GM12878 (cell line): ENCODE results near the gene SNAPC3. TPM values are rescaled to one million over a fixed set of nuclear protein-coding genes. Genes with fewer than 3 reads are reported as not detected.

Source experiments
- ATAC-seq: fragments of 200-7000 bp; cut with Tn5 transposase; 3 replicates; pipeline ENCODE4 v1.9.1; 2020; ENCODE audit warnings: mild to moderate bottlenecking, moderate library complexity
- BruUV-seq: library from RNA; stranded (reverse); fragments of 400-500 nt; replicated peaks from 2 replicates; lab custom pipeline; 2021; lab: Mats Ljungman, UMichigan
- CTCF ChIA-PET: fragments of 300-600 bp; sonication (Branson Sonifier 250); formaldehyde crosslinking; extraction: SDS; loops from one replicate; lab custom pipeline; 2021; ENCODE audit warnings: inconsistent platforms; lab: Yijun Ruan, JAX
- POLR2A ChIA-PET: fragments of 350-600 bp; formaldehyde crosslinking; extraction: SDS; loops from one replicate; lab custom pipeline; 2021; ENCODE audit warnings: inconsistent platforms; lab: Charles Lee
- RAD21 ChIA-PET: fragments of 300-600 bp; sonication (Branson Sonifier 250); formaldehyde crosslinking; loops from one replicate; lab custom pipeline; 2023; ENCODE audit warnings: antibody characterized with exemption; ENCODE audit not compliant: unreplicated experiment; lab: Charles Lee
- SMC1A ChIA-PET: fragments of 300-600 bp; sonication (Branson Sonifier 250); formaldehyde crosslinking; loops from one replicate; lab custom pipeline; 2023; ENCODE audit not compliant: unreplicated experiment, uncharacterized antibody; lab: Charles Lee
- DNase-seq: peaks from one replicate; pipeline ENCODE4 v3.0.0-alpha.2; 2011; ENCODE audit warnings: low read depth, low spot score
- FAIRE-seq: peaks from 3 replicates; lab custom pipeline; 2011; peaks lifted over from hg19 to GRCh38; lab: Jason Lieb, UNC
- H2AFZ ChIP-seq: 2 replicates; pipeline ENCODE4 v1.6.0; 2011; ENCODE audit warnings: low read depth, low read length, control low read depth; ENCODE audit not compliant: control insufficient read depth
- H3K27ac ChIP-seq: 2 replicates; pipeline ENCODE4 v1.5.1; 2011; ENCODE audit warnings: control low read depth; ENCODE audit not compliant: control insufficient read depth, insufficient read depth
- H3K27me3 ChIP-seq, 2 experiments: replicated peaks in 1 of 2; 2 replicates each; pipeline versions ENCODE4 v1.6.0 to v1.6.1; 2011; ENCODE audit warnings: low read length in 1 of 2; ENCODE audit not compliant: control insufficient read depth in 2 of 2, insufficient read depth in 2 of 2
- H3K36me3 ChIP-seq, 2 experiments: 2 replicates each; pipeline ENCODE4 v1.5.1; 2011; ENCODE audit warnings: low read length in 1 of 2; ENCODE audit not compliant: control insufficient read depth in 2 of 2, insufficient read depth in 2 of 2
- H3K4me1 ChIP-seq: 2 replicates; pipeline ENCODE4 v1.6.1; 2011; ENCODE audit warnings: mild to moderate bottlenecking, low read length, moderate library complexity, mixed read lengths; ENCODE audit not compliant: control insufficient read depth, insufficient read depth
- H3K4me2 ChIP-seq: 2 replicates; pipeline ENCODE4 v1.6.0; 2011; ENCODE audit warnings: control low read depth; ENCODE audit not compliant: control insufficient read depth, insufficient read depth
- H3K4me3 ChIP-seq: fragments of 200-600 bp; sonication (generic); 2 replicates; pipeline ENCODE4 v1.5.1; 2016
- H3K79me2 ChIP-seq: 2 replicates; pipeline ENCODE4 v1.6.0; 2011; ENCODE audit warnings: low read length; ENCODE audit not compliant: control insufficient read depth, insufficient read depth
- H3K9ac ChIP-seq: 2 replicates; pipeline ENCODE4 v1.8.0; 2011; ENCODE audit warnings: low read length, control low read depth, mixed read lengths; ENCODE audit not compliant: control insufficient read depth, insufficient read depth
- H3K9me3 ChIP-seq: replicated peaks from 3 replicates; pipeline ENCODE4 v1.5.1; 2011; ENCODE audit warnings: mild to moderate bottlenecking, low read length; ENCODE audit not compliant: control insufficient read depth, insufficient read depth
- H4K20me1 ChIP-seq: 2 replicates; pipeline ENCODE4 v1.6.0; 2011; ENCODE audit not compliant: control insufficient read depth, insufficient read depth
- BCL11A ChIP-seq: IDR thresholded peaks from 2 replicates; pipeline ENCODE4 v1.6.1; 2011; ENCODE audit warnings: low read depth, low read length
- BCLAF1 ChIP-seq: fragments of 450-650 bp; IDR thresholded peaks from 2 replicates; pipeline ENCODE4 v1.6.1; 2017; ENCODE audit warnings: antibody characterized with exemption, mild to moderate bottlenecking, moderate library complexity
- BHLHE40 ChIP-seq, 2 experiments: fragments of 450-650 bp in 1 of 2; IDR thresholded peaks; 2 replicates each; pipeline ENCODE4 v1.6.1; 2011 to 2017; ENCODE audit warnings: low read depth in 2 of 2, borderline replicate concordance in 1 of 2, improper control_type of control experiment in 1 of 2, low read length in 1 of 2, mild to moderate bottlenecking in 1 of 2
- CUX1 ChIP-seq: IDR thresholded peaks from 2 replicates; pipeline ENCODE4 v1.6.1; 2012; ENCODE audit warnings: improper control_type of control experiment, low read depth, low read length; ENCODE audit not compliant: insufficient replicate concordance
- EP300 ChIP-seq, 2 experiments: fragments of 150-350 bp in 1 of 2; IDR thresholded peaks; 2 replicates each; pipeline ENCODE4 v1.6.1; 2011 to 2012; ENCODE audit warnings: low read depth in 2 of 2, low read length in 2 of 2, borderline replicate concordance in 1 of 2, improper control_type of control experiment in 1 of 2, inconsistent platforms in 1 of 2; ENCODE audit not compliant: control insufficient read depth in 1 of 2
- IKZF1 ChIP-seq: fragments of 450-650 bp; conservative IDR thresholded peaks from 2 replicates; pipeline ENCODE4 v1.6.1; 2017; ENCODE audit warnings: antibody characterized with exemption, mild to moderate bottlenecking
- PAX8 ChIP-seq: fragments of 450-650 bp; IDR thresholded peaks from 2 replicates; pipeline ENCODE4 v1.6.1; 2017; ENCODE audit warnings: mild to moderate bottlenecking, moderate library complexity
- POLR2AphosphoS5 ChIP-seq: IDR thresholded peaks from 2 replicates; pipeline ENCODE4 v1.6.1; 2011; ENCODE audit warnings: mild to moderate bottlenecking, low read length, inconsistent platforms
- SP1 ChIP-seq: IDR thresholded peaks from one replicate; pipeline ENCODE4 v1.6.1; 2011; ENCODE audit warnings: low read depth, low read length
- STAT3 ChIP-seq: IDR thresholded peaks from 2 replicates; pipeline ENCODE4 v1.6.1; 2011; ENCODE audit warnings: low read depth, low read length, improper control_type of control experiment
- TCF7 ChIP-seq: IDR thresholded peaks from 2 replicates; pipeline ENCODE4 v1.6.1; 2014; ENCODE audit warnings: antibody characterized with exemption, borderline replicate concordance
- WGBS: methylation state at CpG from one replicate; pipeline ENCODE4 v1.1.6; 2016; ENCODE audit warnings: low lambda C conversion rate; ENCODE audit not compliant: insufficient replicate concordance, insufficient coverage; ENCODE audit errors: missing lambda C conversion rate; 5-methylcytosine and 5-hydroxymethylcytosine counted together
- in situ Hi-C: fragments of 300-500 bp; cut with MboI; formaldehyde crosslinking; loops from 9 replicates; pipeline ENCODE4 v1.14.3; 2018; ENCODE audit warnings: mixed read lengths
- intact Hi-C: fragments of 100-400 bp; cut with micrococcal nuclease; formaldehyde crosslinking; loops from one replicate; pipeline ENCODE4 v1.14.2; 2022; ENCODE audit not compliant: unreplicated experiment
- polyA plus RNA-seq, 11 experiments: library from polyadenylated mRNA; depleted of rRNA in 4 of 11; unstranded in 6 of 11; stranded (reverse) in 5 of 11; fragments of >200 nt; fragmentation: Nextera tagmentation in 4 of 11; fragmentation: Illumina TruSeq in 1 of 11; extraction: Ambion mirVana in 4 of 11; extraction: Trizol in 1 of 11; gene quantifications; 1 replicate in 1 of 11; 2 replicates in 10 of 11; pipeline versions ENCODE4 v1.2.1 to v1.2.3, GENCODE V29; 2011 to 2016; ENCODE audit warnings: inconsistent platforms in 2 of 11, missing spikeins in 2 of 11, low read depth in 1 of 11
- total RNA-seq, 4 experiments: library from RNA; depleted of rRNA in 3 of 4; stranded (reverse); fragments of >200 nt in 3 of 4; fragmentation: Illumina TruSeq in 1 of 4; extraction: Trizol in 1 of 4; gene quantifications; 2 replicates each; pipeline versions ENCODE4 v1.2.1 to v1.2.3, GENCODE V29; 2013 to 2021

SNAPC3 gene
- total and polyA plus RNA-seq, 10 of the 15 experiments (the other 5 are each of a cell fraction or from before 2014, with no cell fraction given) = 5.7 to 47.4 (median 24.6) TPM

- H3K4me1 ChIP-seq = peaks cover 8% of the 10 kb centered on the region; the same call in 1 of the 2 replicates
- SMC1A ChIA-PET = interaction anchor here (0.8 to 1.5 kb wide), 4 partner anchors 17 to 144 kb away, joined by 3 to 4 read pairs (median 4); no protein-coding TSS in a partner anchor
- no peak for FAIRE-seq
- H3K9ac ChIP-seq = no peak overlapping the region
- WGBS = 66% methylated on average over 6 of the region's 6 CpGs
- no TSS peak for BruUV-seq
- no peaks in the 10 kb centered on the region for H3K27me3 ChIP-seq
- RAD21 ChIA-PET = interaction anchor here (0.8 to 1.1 kb wide), 2 partner anchors 109 to 131 kb away, joined by 4 to 6 read pairs; partner anchors contain the start of gene CCDC171
- H3K4me2 ChIP-seq = no peak overlapping the region
- POLR2A ChIA-PET = interaction anchor here (0.6 kb wide), 1 partner anchor 62 kb away, joined by 5 read pairs; no protein-coding TSS in a partner anchor
- H3K36me3 ChIP-seq = 0 out of 4 replicates have a peak, but pooled peaks cover 0 to 4% of the 10 kb centered on the region in 2 experiments
- intact Hi-C loops (loop anchor here (5.0 kb wide), 2 partner anchors 114 to 186 kb away; partner anchors contain the start of gene TTC39B), in situ Hi-C loops (no loop called here)
- H3K79me2 ChIP-seq = peaks cover 35% of the 10 kb centered on the region
- DNase-seq = no peak
- no peaks in the 10 kb centered on the region for H3K9me3 ChIP-seq
- H3K27ac ChIP-seq = no peak overlapping the region
- H3K4me3 ChIP-seq = no peak overlapping the region
- no peaks in the 10 kb centered on the region for H4K20me1 ChIP-seq
- H2AFZ ChIP-seq = no peak overlapping the region
- no peak for ATAC-seq
- CTCF ChIA-PET = interaction anchor here (0.8 to 3.7 kb wide), 3 partner anchors 24 to 112 kb away, joined by 3 to 23 read pairs (median 3); no protein-coding TSS in a partner anchor
- TF ChIP-seq CUX1 = no peak
- TF ChIP-seq BCL11A = no peak
- TF ChIP-seq TCF7 = no peak
- TF ChIP-seq PAX8 = no peak
- no peak for TF ChIP-seq IKZF1
- TF ChIP-seq SP1 = no peak
- TF ChIP-seq EP300 (IDR thresholded peaks at IDR 0.05; ENCODE audit: borderline replicate concordance in 1 of 2, control insufficient read depth in 1 of 2, low read depth in 2 of 2, low read length in 2 of 2) = no peak
- TF ChIP-seq BHLHE40 (IDR thresholded peaks at IDR 0.05; ENCODE audit: borderline replicate concordance in 1 of 2, low read depth in 2 of 2, low read length in 1 of 2) = no peak
- no peak for TF ChIP-seq POLR2AphosphoS5
- TF ChIP-seq STAT3 = no peak
- TF ChIP-seq BCLAF1 = no peak
These were observed 1.1 kb upstream of the SNAPC3 start for GRCh38 chr9:15421532-15421931.
